Lower leg skin (tissue), 3 donors: ENCODE results near the gene LIN52.

Experiments
- CTCF ChIP-seq, 3 donors: fragments of 450-650 bp; IDR thresholded peaks; one replicate each; pipeline ENCODE4 v1.5.1; 2016; ENCODE audit warnings: antibody characterized with exemption in 3 of 3, mild to moderate bottlenecking in 3 of 3, moderate library complexity in 2 of 3
- POLR2A ChIP-seq, 2 donors: fragments of 450-650 bp; IDR thresholded peaks; one replicate each; pipeline ENCODE4 v1.6.1; 2016 to 2017; ENCODE audit warnings: antibody characterized with exemption in 2 of 2, mild to moderate bottlenecking in 1 of 2, moderate library complexity in 1 of 2

DNA sequence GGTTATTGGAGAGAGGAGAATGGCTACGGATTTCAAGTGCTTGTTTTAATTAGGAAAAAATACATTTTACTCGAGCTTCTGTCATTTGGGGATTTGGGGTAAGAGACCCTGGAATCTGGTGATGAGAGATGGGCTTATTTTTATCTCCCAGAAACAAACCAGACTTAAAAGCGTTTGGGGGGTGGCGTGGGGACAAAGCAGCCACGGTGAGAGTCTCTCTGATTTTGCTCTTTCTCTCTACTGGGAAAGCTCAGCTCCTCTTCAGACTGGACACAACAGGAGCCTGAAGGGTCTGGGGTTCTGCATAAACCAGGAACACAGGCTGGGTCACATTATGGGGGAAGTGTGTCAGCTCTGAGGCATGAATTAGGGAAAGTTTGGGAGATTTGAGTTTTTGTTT is 158.3 kb downstream of the LIN52 start:
- TF ChIP-seq POLR2A (IDR thresholded peaks at IDR 0.05) (no peak), CTCF (IDR thresholded peaks at IDR 0.05) (no peak)
